Panc1 (cell line): ENCODE results near the gene C1orf115. TPM values are rescaled to one million over a fixed set of nuclear protein-coding genes. Genes with fewer than 3 reads are reported as not detected.

Experiments used
- ATAC-seq: fragments of 200-7000 bp; cut with Tn5 transposase; 2 replicates; pipeline ENCODE4 v1.9.1; 2020; ENCODE audit warnings: mild to moderate bottlenecking, moderate library complexity
- BruUV-seq: library from RNA; stranded (reverse); fragments of 400-500 nt; replicated peaks from 2 replicates; lab custom pipeline; 2021; lab: Mats Ljungman, UMichigan
- CTCF ChIA-PET: fragments of 300-600 bp; sonication (Branson Sonifier 250); formaldehyde crosslinking; loops from one replicate; lab custom pipeline; 2022; ENCODE audit warnings: antibody characterized with exemption; lab: Charles Lee
- POLR2A ChIA-PET: fragments of 300-600 bp; sonication (Branson Sonifier 250); formaldehyde crosslinking; loops from one replicate; lab custom pipeline; 2022; ENCODE audit warnings: antibody characterized with exemption; lab: Charles Lee
- DNase-seq: peaks from one replicate; pipeline ENCODE4 v3.0.0-alpha.2; 2010; ENCODE audit warnings: low read depth, low spot score
- H3K27ac ChIP-seq: 2 replicates; pipeline ENCODE4 v1.5.1; 2011; ENCODE audit warnings: mild to moderate bottlenecking, low read length, inconsistent platforms
- H3K27me3 ChIP-seq: fragments of 200-500 bp; sonication (Bioruptor generic); 2 replicates; pipeline ENCODE4 v1.6.0; 2014; ENCODE audit warnings: low read length, inconsistent platforms; ENCODE audit not compliant: control insufficient read depth, insufficient read depth
- H3K36me3 ChIP-seq: fragments of 200-500 bp; sonication (Bioruptor generic); 2 replicates; pipeline ENCODE4 v1.5.1; 2014; ENCODE audit warnings: inconsistent platforms, mild to moderate bottlenecking, low read length, moderate library complexity; ENCODE audit not compliant: control insufficient read depth, insufficient read depth
- H3K4me1 ChIP-seq: 2 replicates; pipeline ENCODE4 v1.5.1; 2011; ENCODE audit warnings: inconsistent platforms, mild to moderate bottlenecking, low read length, moderate library complexity; ENCODE audit not compliant: control insufficient read depth, insufficient read depth
- H3K4me3 ChIP-seq, 2 experiments: 2 replicates each; pipeline ENCODE4 v1.5.1; 2011 to 2012; ENCODE audit warnings: low read depth in 2 of 2, low read length in 2 of 2, mild to moderate bottlenecking in 2 of 2, inconsistent platforms in 1 of 2, moderate library complexity in 1 of 2
- H3K9me3 ChIP-seq: fragments of 200-500 bp; sonication (Bioruptor generic); 2 replicates; pipeline ENCODE4 v1.5.1; 2014; ENCODE audit warnings: low read depth, mild to moderate bottlenecking, inconsistent platforms, low read length, moderate library complexity; ENCODE audit not compliant: control insufficient read depth, insufficient read depth
- POLR2AphosphoS5 ChIP-seq: IDR thresholded peaks from 2 replicates; pipeline ENCODE4 v1.6.1; 2012; ENCODE audit warnings: mild to moderate bottlenecking, low read depth, low read length, moderate library complexity
- SIN3A ChIP-seq: IDR thresholded peaks from 2 replicates; pipeline ENCODE4 v1.6.1; 2012; ENCODE audit warnings: low read depth, mild to moderate bottlenecking, low read length, moderate library complexity, borderline replicate concordance; ENCODE audit not compliant: insufficient read depth
- TCF7L2 ChIP-seq: IDR thresholded peaks from 2 replicates; pipeline ENCODE4 v1.6.1; 2011; ENCODE audit warnings: mild to moderate bottlenecking, low read depth, low read length, inconsistent platforms
- in situ Hi-C: cut with HindIII; loops from 2 replicates; pipeline ENCODE4 v1.10.0; 2016; ENCODE audit warnings: low sequenced_read_pairs, low pct_unique_long_range_greater_than_20kb
- intact Hi-C: fragments of 100-400 bp; cut with micrococcal nuclease; formaldehyde crosslinking; loops from one replicate; pipeline ENCODE4 v1.10.0; 2022; ENCODE audit not compliant: unreplicated experiment
- total RNA-seq: library from RNA; stranded (reverse); gene quantifications from one replicate; pipeline ENCODE4 v1.2.1, GENCODE V29; 2021; ENCODE audit not compliant: unreplicated experiment
- TF ChIP-seq, protein P1 (sequence below): fragments of 450-650 bp; IDR thresholded peaks from 2 replicates; pipeline ENCODE4 v1.5.1; 2017; ENCODE audit warnings: mild to moderate bottlenecking
- TF ChIP-seq, protein P2 (sequence below), 2 experiments: IDR thresholded peaks; 2 replicates each; pipeline ENCODE4 v1.6.1; 2011 to 2012; ENCODE audit warnings: low read depth in 2 of 2, control low read depth in 1 of 2, low read length in 1 of 2, mild to moderate bottlenecking in 1 of 2, moderate library complexity in 1 of 2; ENCODE audit not compliant: insufficient read depth in 1 of 2

The C1orf115 gene
- total RNA-seq, 1 experiment from 2014 or later = 3.9 TPM

DNA sequence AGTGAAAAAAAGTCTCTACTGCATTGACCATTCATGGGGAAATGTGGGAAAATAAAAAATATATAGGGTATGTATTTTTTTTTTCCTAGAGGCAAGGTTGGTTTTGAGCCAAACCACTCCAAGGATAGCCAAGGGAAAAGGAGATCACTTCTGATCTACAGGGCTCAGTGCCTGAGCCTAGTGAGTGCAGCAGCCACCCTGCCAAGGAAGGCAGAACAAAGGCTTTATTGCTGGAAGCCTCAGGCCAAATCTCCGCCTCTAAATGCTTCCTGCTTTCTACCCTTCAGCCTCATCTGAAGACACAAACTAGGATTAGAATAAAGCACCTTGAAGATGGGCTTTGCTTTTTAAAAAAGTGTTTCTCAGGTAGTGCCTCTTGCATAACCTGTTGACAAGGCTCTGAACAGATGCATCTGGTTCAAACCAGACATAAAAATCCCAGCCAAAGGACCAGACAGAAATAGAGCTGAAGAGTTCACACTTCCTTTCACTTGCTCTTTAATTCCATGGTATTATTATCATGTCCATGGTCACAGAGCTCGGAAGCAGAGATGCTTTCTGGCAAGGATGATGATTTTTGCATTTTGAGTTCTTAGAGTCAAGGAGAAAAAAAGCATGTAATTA, 10.5 kb downstream of the C1orf115 start:
- DNase-seq = no peak
- intact Hi-C loops = no loop called here
- ATAC-seq = no peak

DNA sequence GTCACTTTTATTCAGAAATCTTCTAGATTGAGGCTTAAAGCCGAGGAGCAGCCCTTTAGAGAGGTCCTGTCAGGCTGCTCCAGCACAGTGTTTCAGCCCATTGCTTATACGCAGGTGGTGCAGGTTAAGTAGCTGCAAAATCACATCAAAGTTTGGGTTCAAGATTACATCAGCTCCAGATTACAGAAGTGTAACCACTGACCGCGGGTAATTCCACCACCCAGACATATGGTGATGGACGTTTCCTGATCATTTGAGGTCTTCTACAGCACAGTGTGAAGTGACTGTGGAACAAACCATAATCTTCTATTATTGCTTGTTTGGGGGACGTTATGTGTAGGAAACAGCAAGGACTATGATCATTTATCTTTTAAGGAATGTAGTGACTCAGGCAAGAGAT, 11.8 kb downstream of the C1orf115 start:
- Histone ChIP-seq H3K4me1 (no peaks in the 10 kb centered on the region), H3K27me3 (no peaks in the 10 kb centered on the region), H3K36me3 (no peaks in the 10 kb centered on the region), H3K9me3 (no peaks in the 10 kb centered on the region), H3K27ac (no peak overlapping the region), H3K4me3 (no peak overlapping the region)
- TF ChIP-seq, protein P1, sequence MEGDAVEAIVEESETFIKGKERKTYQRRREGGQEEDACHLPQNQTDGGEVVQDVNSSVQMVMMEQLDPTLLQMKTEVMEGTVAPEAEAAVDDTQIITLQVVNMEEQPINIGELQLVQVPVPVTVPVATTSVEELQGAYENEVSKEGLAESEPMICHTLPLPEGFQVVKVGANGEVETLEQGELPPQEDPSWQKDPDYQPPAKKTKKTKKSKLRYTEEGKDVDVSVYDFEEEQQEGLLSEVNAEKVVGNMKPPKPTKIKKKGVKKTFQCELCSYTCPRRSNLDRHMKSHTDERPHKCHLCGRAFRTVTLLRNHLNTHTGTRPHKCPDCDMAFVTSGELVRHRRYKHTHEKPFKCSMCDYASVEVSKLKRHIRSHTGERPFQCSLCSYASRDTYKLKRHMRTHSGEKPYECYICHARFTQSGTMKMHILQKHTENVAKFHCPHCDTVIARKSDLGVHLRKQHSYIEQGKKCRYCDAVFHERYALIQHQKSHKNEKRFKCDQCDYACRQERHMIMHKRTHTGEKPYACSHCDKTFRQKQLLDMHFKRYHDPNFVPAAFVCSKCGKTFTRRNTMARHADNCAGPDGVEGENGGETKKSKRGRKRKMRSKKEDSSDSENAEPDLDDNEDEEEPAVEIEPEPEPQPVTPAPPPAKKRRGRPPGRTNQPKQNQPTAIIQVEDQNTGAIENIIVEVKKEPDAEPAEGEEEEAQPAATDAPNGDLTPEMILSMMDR = no peak
- no TSS peak for BruUV-seq
- in situ Hi-C loops (no loop called here), intact Hi-C loops (no loop called here)
- no peak for ATAC-seq
- ChIA-PET CTCF (interaction anchor here (0.7 kb wide), 1 partner anchor 10 kb away, joined by 3 read pairs; no protein-coding TSS in a partner anchor), POLR2A (interaction anchor here (0.7 kb wide), 1 partner anchor 409 kb away, joined by 3 read pairs; no protein-coding TSS in a partner anchor)
- no peak for DNase-seq

More for the DNA sequence above, 10.5 kb downstream of the C1orf115 start:
- H3K27me3 ChIP-seq = no peaks in the 10 kb centered on the region
- no peak overlapping the region for H3K4me3 ChIP-seq
- ChIA-PET CTCF (no interaction called here), POLR2A (no interaction called here)
- no peak for TF ChIP-seq SIN3A
- TF ChIP-seq POLR2AphosphoS5 = no peak
- no peak for TF ChIP-seq TCF7L2
- TF ChIP-seq, protein P1 = no peak
- TF ChIP-seq, protein P2, sequence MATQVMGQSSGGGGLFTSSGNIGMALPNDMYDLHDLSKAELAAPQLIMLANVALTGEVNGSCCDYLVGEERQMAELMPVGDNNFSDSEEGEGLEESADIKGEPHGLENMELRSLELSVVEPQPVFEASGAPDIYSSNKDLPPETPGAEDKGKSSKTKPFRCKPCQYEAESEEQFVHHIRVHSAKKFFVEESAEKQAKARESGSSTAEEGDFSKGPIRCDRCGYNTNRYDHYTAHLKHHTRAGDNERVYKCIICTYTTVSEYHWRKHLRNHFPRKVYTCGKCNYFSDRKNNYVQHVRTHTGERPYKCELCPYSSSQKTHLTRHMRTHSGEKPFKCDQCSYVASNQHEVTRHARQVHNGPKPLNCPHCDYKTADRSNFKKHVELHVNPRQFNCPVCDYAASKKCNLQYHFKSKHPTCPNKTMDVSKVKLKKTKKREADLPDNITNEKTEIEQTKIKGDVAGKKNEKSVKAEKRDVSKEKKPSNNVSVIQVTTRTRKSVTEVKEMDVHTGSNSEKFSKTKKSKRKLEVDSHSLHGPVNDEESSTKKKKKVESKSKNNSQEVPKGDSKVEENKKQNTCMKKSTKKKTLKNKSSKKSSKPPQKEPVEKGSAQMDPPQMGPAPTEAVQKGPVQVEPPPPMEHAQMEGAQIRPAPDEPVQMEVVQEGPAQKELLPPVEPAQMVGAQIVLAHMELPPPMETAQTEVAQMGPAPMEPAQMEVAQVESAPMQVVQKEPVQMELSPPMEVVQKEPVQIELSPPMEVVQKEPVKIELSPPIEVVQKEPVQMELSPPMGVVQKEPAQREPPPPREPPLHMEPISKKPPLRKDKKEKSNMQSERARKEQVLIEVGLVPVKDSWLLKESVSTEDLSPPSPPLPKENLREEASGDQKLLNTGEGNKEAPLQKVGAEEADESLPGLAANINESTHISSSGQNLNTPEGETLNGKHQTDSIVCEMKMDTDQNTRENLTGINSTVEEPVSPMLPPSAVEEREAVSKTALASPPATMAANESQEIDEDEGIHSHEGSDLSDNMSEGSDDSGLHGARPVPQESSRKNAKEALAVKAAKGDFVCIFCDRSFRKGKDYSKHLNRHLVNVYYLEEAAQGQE (IDR thresholded peaks at IDR 0.05; ENCODE audit: insufficient read depth in 1 of 2, low read depth in 2 of 2, low read length in 1 of 2) = no peak
- in situ Hi-C loops = no loop called here
- no TSS peak for BruUV-seq
- H3K4me1 ChIP-seq = no peaks in the 10 kb centered on the region
- H3K27ac ChIP-seq = no peak overlapping the region
- no peaks in the 10 kb centered on the region for H3K9me3 ChIP-seq
- H3K36me3 ChIP-seq = no peaks in the 10 kb centered on the region
